T-helper 1 cell treated with Interleukin-12 subunit alpha and Interleukin-12 subunit beta and Interleukin-4 antibody, amounts not matched to agents 30 ng/mL and 1 ng/mL, for 36 hours (primary cell): ENCODE measurements around the gene KRTAP5-9. TPM values are rescaled to one million over a fixed set of nuclear protein-coding genes. Genes with fewer than 3 reads are reported as not detected.
"Not testable (repeated sequence)": the region's sequence is repeated elsewhere in the genome, so short reads cannot be mapped to it uniquely, and the experiment has no call there.

Source experiments
- intact Hi-C: fragments of 100-400 bp; cut with micrococcal nuclease; formaldehyde crosslinking; loops from one replicate; pipeline ENCODE4 v1.15.1; 2024
- total RNA-seq: library from RNA; stranded (reverse); gene quantifications from 2 replicates; pipeline ENCODE4 v1.2.3, GENCODE V29; 2022

KRTAP5-9 gene
- total RNA-seq, 1 donor from 2014 or later, result not detected

DNA sequence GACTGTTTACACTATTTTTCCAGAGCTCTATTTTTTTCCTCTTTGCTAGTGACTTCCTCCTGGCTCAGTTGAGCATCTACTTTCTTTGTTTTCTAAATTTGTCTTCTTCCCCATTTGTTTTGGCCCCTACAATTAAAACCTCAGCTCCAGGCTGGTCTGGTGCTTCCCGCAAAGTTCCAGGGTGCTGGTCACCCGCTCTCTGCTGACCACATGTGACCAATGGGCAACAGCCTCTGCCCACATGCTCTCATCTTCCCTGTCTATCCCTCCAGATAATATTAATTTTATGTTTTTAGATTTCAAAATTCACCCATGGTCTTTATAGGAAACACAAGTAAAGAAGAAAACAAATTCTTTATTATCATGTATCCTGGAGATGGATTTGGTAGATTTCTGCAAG is 34.7 kb downstream of the KRTAP5-9 start:
- intact Hi-C loops, result not testable (repeated sequence)

DNA sequence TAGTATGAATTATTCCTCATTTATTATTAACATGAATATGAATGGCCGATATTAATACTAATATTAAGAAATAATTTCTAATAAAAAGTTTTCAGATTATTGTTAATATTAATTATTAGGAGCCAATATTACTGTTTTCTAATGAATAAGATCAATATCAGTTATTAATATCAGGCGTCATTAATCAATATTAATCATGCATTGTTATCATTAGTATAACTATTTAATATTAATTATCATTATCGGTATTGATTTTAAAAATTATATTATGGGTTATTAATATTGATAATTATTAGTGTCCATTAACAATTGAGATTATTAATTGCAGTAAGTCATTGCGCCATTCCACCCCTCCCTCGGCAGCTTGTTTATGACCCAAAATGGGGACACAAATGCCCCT is 37.5 kb downstream of the KRTAP5-9 start:
- intact Hi-C loops, result not testable (repeated sequence)

DNA sequence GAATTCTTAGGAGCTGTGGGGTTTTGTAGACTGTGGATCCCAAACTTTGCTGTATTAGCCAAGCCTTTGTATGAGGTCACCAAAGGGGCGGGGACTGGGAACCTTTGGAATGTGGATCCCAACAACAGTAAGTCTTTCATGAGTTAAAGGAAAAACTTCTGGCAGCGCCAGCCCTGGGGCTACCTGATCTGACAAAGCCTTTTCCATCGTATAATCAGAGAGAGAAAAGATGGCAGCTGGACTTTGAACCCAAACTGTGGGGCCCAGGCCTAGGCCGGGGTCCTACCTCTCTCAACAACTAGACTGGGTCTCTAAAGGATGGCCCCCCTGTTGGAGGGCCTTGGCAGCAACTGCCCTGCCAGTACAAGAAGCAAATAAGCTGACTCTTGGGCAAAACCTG is 40.1 kb downstream of the KRTAP5-9 start:
- intact Hi-C loops, result not testable (repeated sequence)

DNA sequence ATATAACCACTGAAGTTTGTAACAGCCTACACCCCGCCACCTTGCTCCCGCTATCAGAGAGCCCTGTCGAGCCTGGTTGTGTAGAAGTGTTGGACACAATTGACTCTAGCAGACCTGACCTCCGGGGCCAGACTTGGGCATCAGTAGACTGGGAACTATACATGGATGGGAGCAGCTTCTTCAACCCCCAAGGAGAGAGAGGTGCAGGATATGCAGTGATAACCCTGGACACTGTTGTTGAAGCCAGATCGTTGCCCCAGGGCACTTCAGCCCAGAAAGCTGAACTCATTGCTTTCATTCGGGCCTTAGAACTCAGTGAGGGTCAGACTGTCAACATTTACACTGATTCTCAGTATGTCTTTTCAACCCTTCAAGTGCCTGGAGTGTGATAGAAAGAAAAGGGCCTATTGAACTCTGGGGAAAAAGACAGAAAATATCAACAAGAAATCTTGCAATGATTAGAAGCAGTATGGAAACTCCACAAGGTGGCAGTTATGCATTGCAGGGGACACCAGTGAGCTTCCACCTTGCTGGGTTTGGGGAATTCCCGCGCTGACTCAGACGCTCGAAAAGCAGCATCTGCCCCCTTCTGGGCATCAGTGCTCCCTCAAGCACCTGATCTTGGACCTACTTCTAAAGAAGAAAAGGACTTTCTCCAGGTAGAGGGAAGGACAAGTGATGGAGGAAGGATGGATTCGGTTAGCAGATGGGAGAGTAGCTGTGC is 40.8 kb downstream of the KRTAP5-9 start:
- intact Hi-C loops, result not testable (repeated sequence)

DNA sequence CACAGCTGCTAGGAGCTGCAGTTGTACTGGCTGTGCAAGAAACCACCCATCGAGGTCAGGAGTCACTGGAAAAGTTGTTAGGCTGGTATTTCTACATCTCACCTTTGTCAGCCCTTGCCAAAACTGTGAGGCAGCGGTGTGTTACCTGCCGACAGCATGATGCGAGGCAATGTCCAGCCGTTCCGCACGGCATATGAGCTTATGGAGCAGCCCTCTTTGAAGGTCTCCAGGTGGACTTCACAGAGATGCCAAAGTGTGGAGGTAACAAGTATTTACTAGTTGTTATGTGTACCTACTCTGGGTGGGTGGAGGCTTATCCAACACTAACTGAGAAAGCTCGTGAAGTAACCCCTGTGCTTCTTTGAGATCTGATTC is 41.3 kb downstream of the KRTAP5-9 start:
- intact Hi-C loops, result not testable (repeated sequence)

Other genes starting within 250 kb of the KRTAP5-9 start
- 63.9 and 64.5 TPM in 2 replicates for gene DHCR7, start 100.0 kb upstream of the KRTAP5-9 start, total RNA-seq
- 120 and 125 TPM in 2 replicates for gene NADSYN1, start 95.2 kb upstream of the KRTAP5-9 start, total RNA-seq
- gene KRTAP5-7, start 21.2 kb upstream of the KRTAP5-9 start, total RNA-seq, result 0.34 TPM in 1 of 2 replicates, not detected in the other
- gene KRTAP5-8, start 10.4 kb upstream of the KRTAP5-9 start, total RNA-seq, result 0.29 TPM in 1 of 2 replicates, not detected in the other
- not detected in 2 replicates for gene KRTAP5-10, start 17.1 kb downstream of the KRTAP5-9 start, total RNA-seq
- gene KRTAP5-11, start 34.5 kb downstream of the KRTAP5-9 start, total RNA-seq, result not detected in 2 replicates